NOMO-1 treated with dmso at 0.1 percent for 144 hours (cell line): ENCODE data around the gene LOXL3.
"Not testable (repeated sequence)": the region's sequence is repeated elsewhere in the genome, so short reads cannot be mapped to it uniquely, and the experiment has no call there.

Source experiments
- DNase-seq: peaks from one replicate; lab custom pipeline; 2025; ENCODE audit not compliant: unreplicated experiment; lab: John Stamatoyannopoulos, UW

Gene LOXL3

GRCh38 chr2:74573747-74574562 is 20.2 kb upstream of the LOXL3 start:
- peak; percentile 79 for DNase-seq

GRCh38 chr2:74572178-74572925 is 18.6 kb upstream of the LOXL3 start:
- DNase-seq = no peak

GRCh38 chr2:74571058-74571457 is 17.3 kb upstream of the LOXL3 start:
- DNase-seq = no peak

- DNase-seq = no peak
Observed at GRCh38 chr2:74569686-74570085, 15.9 kb upstream of the LOXL3 start.

- no peak for DNase-seq
Observed at GRCh38 chr2:74567881-74568280, 14.1 kb upstream of the LOXL3 start.

- DNase-seq = no peak
Observed at GRCh38 chr2:74566754-74567085, 13.0 kb upstream of the LOXL3 start.

- DNase-seq = no peak
Observed at GRCh38 chr2:74566076-74566753, 12.5 kb upstream of the LOXL3 start.

GRCh38 chr2:74564222-74564621 is 10.5 kb upstream of the LOXL3 start:
- DNase-seq = no peak

- DNase-seq = no peak
Observed at GRCh38 chr2:74562126-74562775, 8.5 kb upstream of the LOXL3 start.

- not testable (repeated sequence) for DNase-seq
Observed at GRCh38 chr2:74561022-74561421, 7.3 kb upstream of the LOXL3 start.

- no peak for DNase-seq
Observed at GRCh38 chr2:74560591-74560990, 6.8 kb upstream of the LOXL3 start.

- DNase-seq = no peak
Observed at GRCh38 chr2:74559912-74560311, 6.2 kb upstream of the LOXL3 start.

- no peak for DNase-seq
Observed at GRCh38 chr2:74558284-74559230, 4.8 kb upstream of the LOXL3 start.

GRCh38 chr2:74556831-74557370 is 3.2 kb upstream of the LOXL3 start:
- no peak for DNase-seq

- no peak for DNase-seq
Observed at GRCh38 chr2:74556159-74556558, 2.4 kb upstream of the LOXL3 start.

- DNase-seq = no peak
Observed at GRCh38 chr2:74555610-74556103, 1.9 kb upstream of the LOXL3 start.

GRCh38 chr2:74554820-74555531 is 1.2 kb upstream of the LOXL3 start:
- peak; percentile 72 for DNase-seq

GRCh38 chr2:74552914-74553811 is 579 bp downstream of the LOXL3 start:
- no peak for DNase-seq
